Parathyroid adenoma (tissue), 2 donors: ENCODE data around the gene TAB2.

Experiments used
- H2AFZ ChIP-seq: fragments of 300-600 bp; sonication (generic); one replicate; pipeline ENCODE4 v1.7.0; 2017; ENCODE audit warnings: antibody characterized with exemption, mild to moderate bottlenecking
- H3K27ac ChIP-seq: fragments of 300-600 bp; sonication (generic); one replicate; pipeline ENCODE4 v1.7.0; 2017
- H3K27me3 ChIP-seq: fragments of 300-600 bp; sonication (generic); one replicate; pipeline ENCODE4 v1.7.0; 2017; ENCODE audit warnings: low read length; ENCODE audit not compliant: control insufficient read depth, insufficient read depth
- H3K36me3 ChIP-seq: fragments of 300-600 bp; sonication (generic); one replicate; pipeline ENCODE4 v1.7.0; 2017; ENCODE audit warnings: low read length; ENCODE audit not compliant: control insufficient read depth, insufficient read depth
- H3K4me1 ChIP-seq: fragments of 300-600 bp; sonication (generic); one replicate; pipeline ENCODE4 v1.7.0; 2017; ENCODE audit warnings: control low read depth
- H3K4me2 ChIP-seq: fragments of 300-600 bp; sonication (generic); one replicate; pipeline ENCODE4 v1.7.0; 2017; ENCODE audit warnings: low read length
- H3K4me3 ChIP-seq: fragments of 300-600 bp; sonication (generic); one replicate; pipeline ENCODE4 v1.7.0; 2017; ENCODE audit warnings: low read depth, low read length
- H3K79me2 ChIP-seq: fragments of 300-600 bp; sonication (generic); one replicate; pipeline ENCODE4 v1.7.0; 2017; ENCODE audit warnings: control low read depth
- H3K9ac ChIP-seq: fragments of 300-600 bp; sonication (generic); one replicate; pipeline ENCODE4 v1.7.0; 2017; ENCODE audit warnings: mild to moderate bottlenecking
- H3K9me3 ChIP-seq: fragments of 300-600 bp; sonication (generic); one replicate; pipeline ENCODE4 v1.7.0; 2017; ENCODE audit warnings: low read length; ENCODE audit not compliant: control insufficient read depth
- CTCF ChIP-seq: fragments of 300-600 bp; sonication (generic); IDR thresholded peaks from one replicate; pipeline ENCODE4 v1.7.0; 2017; ENCODE audit warnings: antibody characterized with exemption, mild to moderate bottlenecking
- donor health status: primary hyperparathyroidism.

Gene TAB2

GRCh38 chr6:149330133-149330532, 12.6 kb downstream of the TAB2 start:
- TF ChIP-seq CTCF, result no peak
- H3K4me2 ChIP-seq, result no peak overlapping the region
- H3K9me3 ChIP-seq, result no peaks in the 10 kb centered on the region
- no peaks in the 10 kb centered on the region for H3K36me3 ChIP-seq
- no peak overlapping the region for H3K27ac ChIP-seq
- no peak overlapping the region for H3K4me3 ChIP-seq
- H3K79me2 ChIP-seq, result peaks cover 59% of the 10 kb centered on the region
- no peaks in the 10 kb centered on the region for H3K27me3 ChIP-seq
- peaks cover 25% of the 10 kb centered on the region for H3K4me1 ChIP-seq
- no peak overlapping the region for H3K9ac ChIP-seq
- H2AFZ ChIP-seq, result no peak overlapping the region

GRCh38 chr6:149331043-149331807, 13.7 kb downstream of the TAB2 start:
- H3K27ac ChIP-seq, result no peak overlapping the region
- H2AFZ ChIP-seq, result no peak overlapping the region
- H3K4me2 ChIP-seq, result peak overlapping the region; percentile 9
- H3K27me3 ChIP-seq, result no peaks in the 10 kb centered on the region
- H3K36me3 ChIP-seq, result no peaks in the 10 kb centered on the region
- H3K4me1 ChIP-seq, result peaks cover 27% of the 10 kb centered on the region
- no peak overlapping the region for H3K4me3 ChIP-seq
- H3K79me2 ChIP-seq, result peaks cover 64% of the 10 kb centered on the region
- no peak overlapping the region for H3K9ac ChIP-seq
- no peaks in the 10 kb centered on the region for H3K9me3 ChIP-seq
- TF ChIP-seq CTCF, result no peak

- Histone ChIP-seq H3K4me1 (peaks cover 32% of the 10 kb centered on the region), H3K27ac (no peak overlapping the region)
Observed at GRCh38 chr6:149331871-149332270, 14.4 kb downstream of the TAB2 start.

GRCh38 chr6:149332602-149333265, 15.2 kb downstream of the TAB2 start:
- no peak overlapping the region for H2AFZ ChIP-seq
- no peak overlapping the region for H3K27ac ChIP-seq
- no peaks in the 10 kb centered on the region for H3K27me3 ChIP-seq
- no peaks in the 10 kb centered on the region for H3K36me3 ChIP-seq
- H3K4me3 ChIP-seq, result no peak overlapping the region
- H3K9me3 ChIP-seq, result no peaks in the 10 kb centered on the region
- no peak overlapping the region for H3K9ac ChIP-seq
- H3K4me2 ChIP-seq, result no peak overlapping the region
- no peak for TF ChIP-seq CTCF
- H3K4me1 ChIP-seq, result peaks cover 37% of the 10 kb centered on the region
- H3K79me2 ChIP-seq, result peaks cover 54% of the 10 kb centered on the region

More at GRCh38 chr6:149331871-149332270, 14.4 kb downstream of the TAB2 start:
- TF ChIP-seq CTCF, result no peak
- H3K27me3 ChIP-seq, result no peaks in the 10 kb centered on the region
- H3K4me2 ChIP-seq, result peak overlapping the region; percentile 12
- H3K36me3 ChIP-seq, result no peaks in the 10 kb centered on the region
- no peak overlapping the region for H3K4me3 ChIP-seq
- H3K9ac ChIP-seq, result no peak overlapping the region
- no peak overlapping the region for H2AFZ ChIP-seq
- peaks cover 60% of the 10 kb centered on the region for H3K79me2 ChIP-seq
- H3K9me3 ChIP-seq, result no peaks in the 10 kb centered on the region
